H1 (cell line): ENCODE results near the gene RAB4B. TPM values are rescaled to one million over a fixed set of nuclear protein-coding genes. Genes with fewer than 3 reads are reported as not detected.
A peak's percentile ranks its signal among the peaks of the same experiment; 100 is the strongest.

ENCODE experiments used
- CBX5 ChIP-seq: fragments of 300-800, 300-1000 bp; sonication (generic); IDR thresholded peaks from 2 replicates; pipeline ENCODE4 v1.7.1; 2016; ENCODE audit warnings: antibody characterized with exemption, low read length, low read depth
- CHD7 ChIP-seq: fragments of 300-600 bp; sonication (generic); IDR thresholded peaks from 2 replicates; pipeline ENCODE4 v1.7.1; 2012; ENCODE audit warnings: low read length, moderate library complexity, mild to moderate bottlenecking, inconsistent platforms; ENCODE audit not compliant: insufficient replicate concordance
- KDM1A ChIP-seq: fragments of 200-600, 300-600 bp; sonication (generic); IDR thresholded peaks from 2 replicates; pipeline ENCODE4 v1.7.1; 2016; ENCODE audit warnings: mild to moderate bottlenecking, low read length, borderline replicate concordance
- RBBP5 ChIP-seq: IDR thresholded peaks from 2 replicates; pipeline ENCODE4 v1.7.1; 2012; ENCODE audit warnings: low read depth, mild to moderate bottlenecking, inconsistent platforms, low read length, moderate library complexity, borderline replicate concordance
- SIN3A ChIP-seq, 2 experiments: IDR thresholded peaks in 1 of 2; conservative IDR thresholded peaks in 1 of 2; 2 replicates each; pipeline ENCODE4 v1.6.1; 2011 to 2012; ENCODE audit warnings: low read length in 2 of 2, improper control_type of control experiment in 1 of 2, low read depth in 1 of 2, mild to moderate bottlenecking in 1 of 2
- TAF1 ChIP-seq: IDR thresholded peaks from 2 replicates; pipeline ENCODE4 v1.6.1; 2011; ENCODE audit warnings: mild to moderate bottlenecking, low read depth, low read length
- YY1 ChIP-seq: IDR thresholded peaks from 2 replicates; pipeline ENCODE4 v1.6.1; 2011; ENCODE audit warnings: low read depth, mild to moderate bottlenecking, low read length
- polyA plus RNA-seq, 7 experiments: library from polyadenylated mRNA; depleted of rRNA in 3 of 7; stranded (reverse) in 5 of 7; unstranded in 2 of 7; fragments of >200 nt in 5 of 7; fragments of 200-250 nt in 2 of 7; gene quantifications; 1 replicate in 5 of 7; 2 replicates in 1 of 7; 4 replicates in 1 of 7; pipeline versions ENCODE4 v1.2.1 to v1.2.3, GENCODE V29; 2011 to 2013; ENCODE audit warnings: missing spikeins in 2 of 7, mixed read lengths in 2 of 7
- total RNA-seq: library from RNA; stranded (reverse); fragmentation: NEBNext Ultra II Directional; extraction: Animal tissue kit (Norgen Biotek cat#: 25700); gene quantifications from 2 replicates; pipeline ENCODE4 v1.2.1, GENCODE V29; 2021
- TF ChIP-seq, protein P1 (sequence below): IDR thresholded peaks from 2 replicates; pipeline ENCODE4 v1.6.1; 2012; ENCODE audit warnings: low read length, inconsistent platforms

The RAB4B gene
- total and polyA plus RNA-seq, 2 of the 8 experiments (the other 6 are each of a cell fraction or from before 2014, with no cell fraction given) = 15.9 to 28.6 TPM

DNA sequence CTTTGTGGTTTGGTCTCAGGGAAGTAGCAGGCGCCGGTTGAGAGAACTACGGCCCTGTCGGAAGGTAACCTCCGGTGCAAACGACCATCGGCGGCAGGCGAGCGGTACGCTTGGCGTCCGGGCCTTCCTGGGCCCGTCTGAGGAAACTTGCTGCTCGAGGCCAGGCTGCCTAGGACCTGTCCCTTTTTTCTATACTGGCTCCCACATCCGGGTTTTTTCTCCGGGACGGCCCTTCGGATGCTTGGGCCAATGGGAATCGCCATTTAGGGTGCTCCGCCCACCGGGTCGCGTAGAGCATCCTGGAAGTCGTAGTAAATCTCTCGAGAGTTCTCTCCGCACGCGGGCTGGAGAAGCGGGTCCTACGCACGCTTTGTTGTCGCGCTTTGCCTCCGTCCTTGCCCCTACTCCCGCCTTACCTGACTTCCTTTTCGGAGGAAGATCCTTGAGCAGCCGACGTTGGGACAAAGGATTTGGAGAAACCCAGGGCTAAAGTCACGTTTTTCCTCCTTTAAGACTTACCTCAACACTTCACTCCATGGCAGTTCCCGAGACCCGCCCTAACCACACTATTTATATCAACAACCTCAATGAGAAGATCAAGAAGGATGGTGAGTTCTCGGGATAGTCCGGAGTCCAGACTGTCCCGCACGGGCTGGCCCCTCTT is 27.0 kb upstream of the RAB4B start, which contains the start of gene SNRPA (continued):
- TF ChIP-seq CHD7 (no peak), YY1 (no peak), CBX5 (no peak), SIN3A (conservative IDR thresholded peaks at IDR 0.05 in 1 of 2, IDR thresholded peaks at IDR 0.05 in 1 of 2; ENCODE audit: low read depth in 1 of 2, low read length in 2 of 2) (peak in 1 of 2 experiments; percentile 78; a peak in 1 of 4 replicates), TAF1 (peak; percentile 88), RBBP5 (0 out of 2 replicates have a peak, but pooled peaks have one; percentile 53), KDM1A (no peak)
- TF ChIP-seq, protein P1, sequence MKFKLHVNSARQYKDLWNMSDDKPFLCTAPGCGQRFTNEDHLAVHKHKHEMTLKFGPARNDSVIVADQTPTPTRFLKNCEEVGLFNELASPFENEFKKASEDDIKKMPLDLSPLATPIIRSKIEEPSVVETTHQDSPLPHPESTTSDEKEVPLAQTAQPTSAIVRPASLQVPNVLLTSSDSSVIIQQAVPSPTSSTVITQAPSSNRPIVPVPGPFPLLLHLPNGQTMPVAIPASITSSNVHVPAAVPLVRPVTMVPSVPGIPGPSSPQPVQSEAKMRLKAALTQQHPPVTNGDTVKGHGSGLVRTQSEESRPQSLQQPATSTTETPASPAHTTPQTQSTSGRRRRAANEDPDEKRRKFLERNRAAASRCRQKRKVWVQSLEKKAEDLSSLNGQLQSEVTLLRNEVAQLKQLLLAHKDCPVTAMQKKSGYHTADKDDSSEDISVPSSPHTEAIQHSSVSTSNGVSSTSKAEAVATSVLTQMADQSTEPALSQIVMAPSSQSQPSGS = peak; percentile 47; the same call in 1 of the 2 replicates
